ENCODE results near the gene INSYN2B.

DNA sequence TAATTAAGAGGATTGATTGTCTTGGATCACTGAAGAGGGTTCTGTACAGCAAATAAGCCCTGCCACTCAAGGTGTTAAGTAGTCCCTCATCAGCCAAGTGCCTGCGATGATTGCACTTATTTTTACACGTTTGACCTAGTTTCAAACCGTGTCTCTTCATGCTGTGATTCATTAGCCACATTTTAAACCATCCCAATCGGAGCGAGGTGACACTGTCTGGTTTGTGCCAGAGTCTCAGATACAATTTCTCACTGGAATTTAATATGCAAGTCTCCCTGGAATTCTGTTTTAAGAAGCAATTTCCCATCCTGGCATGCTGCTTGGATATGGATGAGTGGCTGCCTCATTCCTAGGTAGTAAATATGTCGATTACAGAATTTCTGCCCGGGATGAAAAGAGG, 1.6 kb downstream of the INSYN2B start:
- TF ChIP-seq POLR2A (IDR thresholded peaks at IDR 0.05) = no peak
- TF ChIP-seq, protein P1, sequence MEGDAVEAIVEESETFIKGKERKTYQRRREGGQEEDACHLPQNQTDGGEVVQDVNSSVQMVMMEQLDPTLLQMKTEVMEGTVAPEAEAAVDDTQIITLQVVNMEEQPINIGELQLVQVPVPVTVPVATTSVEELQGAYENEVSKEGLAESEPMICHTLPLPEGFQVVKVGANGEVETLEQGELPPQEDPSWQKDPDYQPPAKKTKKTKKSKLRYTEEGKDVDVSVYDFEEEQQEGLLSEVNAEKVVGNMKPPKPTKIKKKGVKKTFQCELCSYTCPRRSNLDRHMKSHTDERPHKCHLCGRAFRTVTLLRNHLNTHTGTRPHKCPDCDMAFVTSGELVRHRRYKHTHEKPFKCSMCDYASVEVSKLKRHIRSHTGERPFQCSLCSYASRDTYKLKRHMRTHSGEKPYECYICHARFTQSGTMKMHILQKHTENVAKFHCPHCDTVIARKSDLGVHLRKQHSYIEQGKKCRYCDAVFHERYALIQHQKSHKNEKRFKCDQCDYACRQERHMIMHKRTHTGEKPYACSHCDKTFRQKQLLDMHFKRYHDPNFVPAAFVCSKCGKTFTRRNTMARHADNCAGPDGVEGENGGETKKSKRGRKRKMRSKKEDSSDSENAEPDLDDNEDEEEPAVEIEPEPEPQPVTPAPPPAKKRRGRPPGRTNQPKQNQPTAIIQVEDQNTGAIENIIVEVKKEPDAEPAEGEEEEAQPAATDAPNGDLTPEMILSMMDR (IDR thresholded peaks at IDR 0.05) = no peak

All from thyroid gland (tissue), 4 donors.